CD4-positive, CD25-positive, alpha-beta regulatory T cell (primary cell): ENCODE results near the gene ZNF30. TPM values are rescaled to one million over a fixed set of nuclear protein-coding genes. Genes with fewer than 3 reads are reported as not detected.
"Not testable (repeated sequence)": the region's sequence is repeated elsewhere in the genome, so short reads cannot be mapped to it uniquely, and the experiment has no call there.

ENCODE experiments used
- ATAC-seq, 2 donors: fragments of 150-1000 bp; cut with Tn5 transposase; one replicate each; pipeline ENCODE4 v1.10.0; 2021; ENCODE audit warnings: low read depth in 2 of 2, moderate number of reproducible peaks in 2 of 2, moderate library complexity in 1 of 2
- DNase-seq, 3 donors: peaks; one replicate each; pipeline versions ENCODE4 v3.0.0 to v3.0.0-alpha.2; 2012 to 2022; ENCODE audit warnings: mixed read lengths in 1 of 3
- H3K27ac ChIP-seq: one replicate; pipeline ENCODE4 v1.7.0; 2013; ENCODE audit warnings: mild to moderate bottlenecking, low read length; ENCODE audit not compliant: insufficient read depth, poor library complexity, severe bottlenecking
- H3K27me3 ChIP-seq: one replicate; pipeline ENCODE4 v1.7.0; 2013; ENCODE audit warnings: low read length; ENCODE audit not compliant: control insufficient read depth, insufficient read depth
- H3K36me3 ChIP-seq: one replicate; pipeline ENCODE4 v1.7.0; 2013; ENCODE audit warnings: mild to moderate bottlenecking, low read length, moderate library complexity; ENCODE audit not compliant: control insufficient read depth, insufficient read depth
- H3K4me1 ChIP-seq: 2 replicates; pipeline ENCODE4 v1.7.0; 2013; ENCODE audit warnings: mild to moderate bottlenecking, low read length; ENCODE audit not compliant: insufficient read depth, control insufficient read depth, poor library complexity, severe bottlenecking
- H3K4me3 ChIP-seq: one replicate; pipeline ENCODE4 v1.7.0; 2013; ENCODE audit warnings: low read depth, mild to moderate bottlenecking, low read length, moderate library complexity
- H3K9me3 ChIP-seq, 2 experiments: 1 replicate in 1 of 2; 2 replicates in 1 of 2; pipeline ENCODE4 v1.7.0; 2013; ENCODE audit warnings: low read length in 2 of 2, mild to moderate bottlenecking in 1 of 2, moderate library complexity in 1 of 2; ENCODE audit not compliant: control insufficient read depth in 2 of 2
- H3K27ac Mint-ChIP-seq, 3 donors: one replicate each; pipeline ENCODE4 v1.8.0; 2020 to 2022; ENCODE audit warnings: mild to moderate bottlenecking in 3 of 3, mixed read lengths in 3 of 3, moderate library complexity in 2 of 3
- H3K27me3 Mint-ChIP-seq: one replicate; pipeline ENCODE4 v1.8.0; 2022; ENCODE audit warnings: mild to moderate bottlenecking, mixed read lengths
- H3K36me3 Mint-ChIP-seq: one replicate; pipeline ENCODE4 v1.8.0; 2020; ENCODE audit warnings: mixed read lengths
- H3K4me1 Mint-ChIP-seq, 4 donors: one replicate each; pipeline ENCODE4 v1.8.0; 2020 to 2022; ENCODE audit warnings: mixed read lengths in 4 of 4, mild to moderate bottlenecking in 1 of 4
- H3K4me3 Mint-ChIP-seq, 4 donors: one replicate each; pipeline ENCODE4 v1.8.0; 2020 to 2022; ENCODE audit warnings: mild to moderate bottlenecking in 4 of 4, mixed read lengths in 4 of 4, moderate library complexity in 3 of 4
- H3K9me3 Mint-ChIP-seq, 7 donors: one replicate each; pipeline ENCODE4 v1.8.0; 2020 to 2022; ENCODE audit warnings: mixed read lengths in 7 of 7, mild to moderate bottlenecking in 3 of 7, moderate library complexity in 2 of 7
- polyA plus RNA-seq, 4 donors: library from polyadenylated mRNA; unstranded; fragments of 300-500 nt; fragmentation: Illumina TruSeq; gene quantifications; one replicate each; pipeline ENCODE4 v1.2.3, GENCODE V29; 2021
- total RNA-seq: library from RNA; stranded (reverse); gene quantifications from one replicate; pipeline ENCODE4 v1.2.3, GENCODE V29; 2022

ZNF30 gene
- total and polyA plus RNA-seq, 5 donors from 2014 or later, result 3.0 to 15.2 (median 5.9) TPM

DNA sequence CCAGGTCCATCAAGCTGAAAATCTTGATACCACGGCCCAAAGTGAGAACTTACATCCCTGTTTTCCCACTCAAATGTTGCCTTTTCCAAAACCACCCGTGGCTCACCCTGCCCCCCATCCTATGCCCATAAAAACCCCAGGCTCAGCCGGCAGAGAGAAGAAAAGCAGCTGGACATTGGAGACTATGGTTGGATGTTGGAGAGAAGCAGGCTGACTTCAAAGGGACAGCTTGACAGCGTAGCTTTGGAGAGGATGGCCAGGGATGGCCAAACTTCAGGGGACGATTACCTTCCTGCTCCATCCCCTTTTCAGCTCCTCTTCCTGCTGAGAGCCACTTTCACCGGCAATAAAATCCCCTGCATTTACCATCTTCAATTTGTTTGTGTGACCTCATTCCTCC lies 40.8 kb downstream of the ZNF30 start:
- no peaks in the 10 kb centered on the region for H3K27me3 Mint-ChIP-seq
- peaks cover 4 to 10% of the 10 kb centered on the region in 2 experiments for H3K9me3 ChIP-seq
- H3K36me3 ChIP-seq, result no peaks in the 10 kb centered on the region
- H3K4me1 Mint-ChIP-seq, result peaks cover 5 to 14% (median 7%) of the 10 kb centered on the region in 4 donors
- H3K9me3 Mint-ChIP-seq, result peaks cover 6 to 39% (median 12%) of the 10 kb centered on the region in 7 donors
- H3K4me3 ChIP-seq, result no peak overlapping the region
- H3K27ac Mint-ChIP-seq, result no peak overlapping the region
- no peak for DNase-seq
- H3K27ac ChIP-seq, result no peak overlapping the region
- H3K4me3 Mint-ChIP-seq, result peak overlapping the region in 1 of 4 donors; percentile 81
- ATAC-seq, result no peak
- H3K36me3 Mint-ChIP-seq, result peaks cover 13% of the 10 kb centered on the region
- H3K27me3 ChIP-seq, result no peaks in the 10 kb centered on the region
- H3K4me1 ChIP-seq, result peaks cover 13% of the 10 kb centered on the region

GRCh38 chr19:34969721-34970120 lies 43.0 kb downstream of the ZNF30 start:
- Mint-ChIP-seq H3K27ac (peak overlapping the region in 1 of 3 donors; percentile 6), H3K4me3 (no peak overlapping the region), H3K27me3 (peaks cover 9% of the 10 kb centered on the region), H3K9me3 (peaks cover 0 to 32% (median 4%) of the 10 kb centered on the region in 7 donors), H3K36me3 (peaks cover 6% of the 10 kb centered on the region), H3K4me1 (peaks cover 5 to 19% (median 10%) of the 10 kb centered on the region in 4 donors)
- H3K4me1 ChIP-seq, result peaks cover 15% of the 10 kb centered on the region
- H3K27ac ChIP-seq, result no peak overlapping the region
- no peak for DNase-seq
- ATAC-seq, result no peak
- H3K27me3 ChIP-seq, result no peaks in the 10 kb centered on the region
- H3K9me3 ChIP-seq, result peaks cover 4 to 7% of the 10 kb centered on the region in 2 experiments
- no peaks in the 10 kb centered on the region for H3K36me3 ChIP-seq
- no peak overlapping the region for H3K4me3 ChIP-seq

- peak overlapping the region in 1 of 3 donors; percentile 6 for H3K27ac Mint-ChIP-seq
- peaks cover 0 to 32% (median 4%) of the 10 kb centered on the region in 7 donors for H3K9me3 Mint-ChIP-seq
- peaks cover 6 to 23% (median 13%) of the 10 kb centered on the region in 4 donors for H3K4me1 Mint-ChIP-seq
- H3K27ac ChIP-seq, H3K9me3 ChIP-seq, H3K27me3 ChIP-seq, H3K36me3 ChIP-seq, H3K36me3 Mint-ChIP-seq, H3K4me3 Mint-ChIP-seq, H3K4me3 ChIP-seq, ATAC-seq, DNase-seq: not testable (repeated sequence)
- H3K27me3 Mint-ChIP-seq, result peaks cover 13% of the 10 kb centered on the region
- H3K4me1 ChIP-seq, result peaks cover 15% of the 10 kb centered on the region
Measured at GRCh38 chr19:34970185-34970780, 43.6 kb downstream of the ZNF30 start.

DNA sequence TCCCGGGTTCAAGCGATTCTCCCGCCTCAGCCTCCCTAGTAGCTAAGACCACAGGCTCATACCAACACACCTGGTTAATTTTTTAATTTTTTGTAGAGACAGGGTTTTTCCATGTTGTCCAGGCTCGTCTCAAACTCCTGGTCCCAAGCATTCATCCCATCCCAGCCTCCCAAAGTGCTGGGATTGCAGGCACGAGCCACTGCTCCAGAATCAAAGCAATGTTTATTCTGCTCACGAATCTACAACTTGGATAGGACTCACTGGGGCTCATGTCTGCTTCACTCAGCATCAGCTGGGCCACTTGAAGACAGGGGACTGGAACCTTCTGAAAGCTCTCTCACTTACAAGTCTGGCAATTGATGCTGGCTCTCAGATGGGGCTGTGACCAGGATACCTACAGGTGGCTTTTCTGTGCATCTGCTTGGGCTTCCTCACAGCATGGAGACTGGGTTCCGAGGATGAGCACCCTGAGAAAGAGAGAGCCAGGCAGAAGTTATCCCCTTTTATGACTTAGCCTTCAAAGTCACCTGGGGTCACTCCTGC lies 45.5 kb downstream of the ZNF30 start:
- DNase-seq, result no peak
- Mint-ChIP-seq H3K27ac (no peak overlapping the region), H3K9me3 (peaks cover 0 to 21% (median 3%) of the 10 kb centered on the region in 7 donors)

DNA sequence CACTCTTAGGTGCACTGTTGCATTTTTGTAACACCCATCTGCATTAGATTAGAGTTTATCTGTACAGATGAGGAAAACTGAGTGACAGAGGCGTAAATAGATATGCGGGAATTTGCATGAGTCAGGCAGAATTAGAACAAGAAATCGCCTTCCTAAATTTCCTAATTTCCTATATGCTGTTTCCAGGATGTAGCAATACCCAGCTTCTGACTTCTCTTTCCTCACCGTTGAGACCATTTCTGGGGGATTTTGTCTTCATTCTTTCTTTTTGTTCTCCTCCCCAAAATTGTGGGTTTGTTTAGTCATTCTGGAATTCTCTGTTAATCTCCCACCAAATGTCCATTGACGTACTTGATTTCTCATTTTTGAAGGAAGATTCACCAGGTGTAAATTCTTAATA lies 47.9 kb downstream of the ZNF30 start:
- Histone ChIP-seq H3K27ac (no peak overlapping the region), H3K4me3 (no peak overlapping the region), H3K27me3 (no peaks in the 10 kb centered on the region), H3K4me1 (peaks cover 15% of the 10 kb centered on the region), H3K36me3 (no peaks in the 10 kb centered on the region), H3K9me3 (peaks cover 0 to 3% of the 10 kb centered on the region in 2 experiments)
- ATAC-seq (no peak), DNase-seq (no peak)
- Mint-ChIP-seq H3K27ac (peak overlapping the region in 1 of 3 donors; percentile 7), H3K9me3 (peaks cover 0 to 6% (median 0%) of the 10 kb centered on the region in 7 donors), H3K36me3 (peaks cover 6% of the 10 kb centered on the region), H3K4me1 (peaks cover 6 to 30% (median 13%) of the 10 kb centered on the region in 4 donors), H3K27me3 (peaks cover 13% of the 10 kb centered on the region), H3K4me3 (peak overlapping the region in 1 of 4 donors; percentile 27)

More for the DNA sequence above, 45.5 kb downstream of the ZNF30 start:
- Histone ChIP-seq H3K4me1 (peaks cover 15% of the 10 kb centered on the region), H3K36me3 (no peaks in the 10 kb centered on the region), H3K27ac (no peak overlapping the region), H3K4me3 (no peak overlapping the region), H3K9me3 (peaks cover 7% of the 10 kb centered on the region in 2 experiments), H3K27me3 (no peaks in the 10 kb centered on the region)
- peaks cover 13% of the 10 kb centered on the region for H3K27me3 Mint-ChIP-seq
- H3K4me1 Mint-ChIP-seq, result peaks cover 6 to 30% (median 13%) of the 10 kb centered on the region in 4 donors
- ATAC-seq, result no peak
- no peak overlapping the region for H3K4me3 Mint-ChIP-seq
- H3K36me3 Mint-ChIP-seq, result peaks cover 6% of the 10 kb centered on the region

DNA sequence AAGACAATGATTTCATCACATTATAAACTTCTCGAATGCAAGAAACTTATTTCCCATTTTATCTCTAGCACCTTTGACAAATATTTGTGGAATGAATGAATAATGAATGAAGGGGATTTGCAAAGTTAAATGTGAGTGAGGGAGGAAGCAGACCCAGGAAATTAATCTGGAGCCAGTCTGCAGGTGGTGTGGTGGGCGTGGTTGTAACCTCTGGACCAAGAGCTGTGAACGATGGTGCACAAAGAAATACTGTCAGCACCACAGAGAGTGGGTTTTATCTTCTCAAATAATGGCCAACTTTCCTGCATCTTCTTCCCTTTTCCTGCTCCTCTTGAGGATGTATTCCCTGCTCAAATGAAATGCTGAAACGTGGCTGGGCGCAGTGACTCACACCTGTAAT lies 48.4 kb downstream of the ZNF30 start:
- H3K27me3 Mint-ChIP-seq, result peaks cover 13% of the 10 kb centered on the region
- Histone ChIP-seq H3K27me3 (no peaks in the 10 kb centered on the region), H3K4me1 (peaks cover 15% of the 10 kb centered on the region), H3K27ac (no peak overlapping the region), H3K4me3 (no peak overlapping the region), H3K36me3 (no peaks in the 10 kb centered on the region), H3K9me3 (peaks cover 0 to 3% of the 10 kb centered on the region in 2 experiments)
- H3K36me3 Mint-ChIP-seq, result peaks cover 3% of the 10 kb centered on the region
- no peak for DNase-seq
- H3K4me3 Mint-ChIP-seq, result peak overlapping the region in 1 of 4 donors; percentile 27
- peaks cover 6 to 30% (median 13%) of the 10 kb centered on the region in 4 donors for H3K4me1 Mint-ChIP-seq
- H3K9me3 Mint-ChIP-seq, result peaks cover 0 to 3% (median 0%) of the 10 kb centered on the region in 7 donors
- ATAC-seq, result no peak
- H3K27ac Mint-ChIP-seq, result peak overlapping the region in 1 of 3 donors; percentile 38

GRCh38 chr19:34976611-34977010 lies 49.9 kb downstream of the ZNF30 start:
- peaks cover 16% of the 10 kb centered on the region for H3K27me3 Mint-ChIP-seq
- Histone ChIP-seq H3K4me1 (peaks cover 15% of the 10 kb centered on the region), H3K9me3 (peaks cover 0 to 3% of the 10 kb centered on the region in 2 experiments), H3K36me3 (no peaks in the 10 kb centered on the region), H3K27ac (no peak overlapping the region), H3K27me3 (no peaks in the 10 kb centered on the region), H3K4me3 (no peak overlapping the region)
- H3K27ac Mint-ChIP-seq, result peak overlapping the region in 1 of 3 donors; percentile 41
- peak overlapping the region in 1 of 4 donors; percentile 68 for H3K4me3 Mint-ChIP-seq
- peaks cover 6 to 30% (median 13%) of the 10 kb centered on the region in 4 donors for H3K4me1 Mint-ChIP-seq
- peaks cover 0 to 3% (median 0%) of the 10 kb centered on the region in 7 donors for H3K9me3 Mint-ChIP-seq
- DNase-seq, result no peak
- no peak for ATAC-seq
- peaks cover 3% of the 10 kb centered on the region for H3K36me3 Mint-ChIP-seq
